ENCODE data around the gene CEP68.
"Not testable (repeated sequence)": the region's sequence is repeated elsewhere in the genome, so short reads cannot be mapped to it uniquely, and the experiment has no call there.

Gene CEP68

GRCh38 chr2:65130664-65131175 lies 74.5 kb downstream of the CEP68 start:
- DNase-seq (ENCODE audit: low spot score): peak; percentile 17

GRCh38 chr2:65132930-65133329 lies 76.7 kb downstream of the CEP68 start:
- not testable (repeated sequence) for DNase-seq (ENCODE audit: low spot score)

GRCh38 chr2:65133626-65134025 lies 77.4 kb downstream of the CEP68 start:
- DNase-seq (ENCODE audit: low spot score): no peak

- DNase-seq (ENCODE audit: low spot score): no peak
These were observed 77.9 kb downstream of the CEP68 start for GRCh38 chr2:65134158-65134557.

DNA sequence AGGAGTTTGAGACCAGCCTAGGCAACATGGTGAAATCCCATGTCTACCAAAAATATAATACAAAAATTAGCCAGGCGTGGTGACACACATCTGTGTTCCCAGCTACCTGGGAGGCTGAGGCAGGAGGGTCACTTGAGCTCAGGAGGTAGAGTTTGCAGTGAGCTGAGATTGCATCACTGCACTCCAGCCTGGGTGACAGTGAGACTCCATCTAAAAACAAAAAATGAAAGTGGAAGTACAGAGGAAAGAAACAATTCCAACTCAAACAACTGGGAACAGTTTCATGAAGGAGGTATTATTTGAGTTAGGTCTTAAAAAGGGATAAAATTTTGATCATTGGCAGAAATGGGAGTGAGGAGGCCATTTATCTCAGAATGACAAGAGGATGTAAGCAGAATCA lies 80.0 kb downstream of the CEP68 start:
- DNase-seq (ENCODE audit: low spot score): no peak

Measured in HuH-7 (cell line).